Hepatocyte (in vitro differentiated cells): ENCODE data around the gene ABCC9. TPM values are rescaled to one million over a fixed set of nuclear protein-coding genes. Genes with fewer than 3 reads are reported as not detected.

Source experiments
- DNase-seq: peaks from one replicate; pipeline ENCODE4 v3.0.0-alpha.2; 2016; ENCODE audit warnings: low spot score
- H2AFZ ChIP-seq: fragments of 200-600 bp; sonication (generic); 2 replicates; pipeline ENCODE4 v1.6.0; 2016; ENCODE audit warnings: antibody characterized with exemption, mild to moderate bottlenecking
- H3K27ac ChIP-seq: fragments of 200-600 bp; sonication (generic); 2 replicates; pipeline ENCODE4 v1.5.1; 2016; ENCODE audit warnings: mild to moderate bottlenecking
- H3K27me3 ChIP-seq: fragments of 200-600 bp; sonication (generic); 2 replicates; pipeline ENCODE4 v1.6.1; 2016
- H3K36me3 ChIP-seq: fragments of 200-600 bp; sonication (generic); replicated peaks from 2 replicates; pipeline ENCODE4 v1.5.1; 2016; ENCODE audit warnings: low read depth; ENCODE audit not compliant: insufficient read depth
- H3K4me1 ChIP-seq: fragments of 200-600 bp; sonication (generic); 2 replicates; pipeline ENCODE4 v1.5.1; 2016; ENCODE audit warnings: mild to moderate bottlenecking, moderate library complexity; ENCODE audit not compliant: insufficient read depth
- H3K4me2 ChIP-seq: fragments of 200-600 bp; sonication (generic); 2 replicates; pipeline ENCODE4 v1.6.0; 2016
- H3K4me3 ChIP-seq: fragments of 200-600 bp; sonication (generic); 2 replicates; pipeline ENCODE4 v1.5.1; 2016; ENCODE audit warnings: mild to moderate bottlenecking
- H3K79me2 ChIP-seq: fragments of 200-600 bp; sonication (generic); 2 replicates; pipeline ENCODE4 v1.6.0; 2017; ENCODE audit warnings: mild to moderate bottlenecking
- H3K9me2 ChIP-seq: fragments of 200-600 bp; sonication (generic); replicated peaks from 2 replicates; pipeline ENCODE4 v1.6.0; 2017; ENCODE audit warnings: mild to moderate bottlenecking; ENCODE audit not compliant: insufficient read depth
- H3K9me3 ChIP-seq: fragments of 200-600 bp; sonication (generic); 2 replicates; pipeline ENCODE4 v1.5.1; 2016; ENCODE audit warnings: low read depth, mild to moderate bottlenecking
- H4K20me1 ChIP-seq: fragments of 200-600 bp; sonication (generic); 2 replicates; pipeline ENCODE4 v1.6.0; 2016; ENCODE audit warnings: mild to moderate bottlenecking; ENCODE audit not compliant: insufficient read depth, poor library complexity, severe bottlenecking
- EZH2 ChIP-seq: fragments of 200-600 bp; sonication (generic); IDR thresholded peaks from 2 replicates; pipeline ENCODE4 v1.6.1; 2016; ENCODE audit warnings: antibody characterized with exemption, mild to moderate bottlenecking, borderline replicate concordance
- EZH2phosphoT487 ChIP-seq: fragments of 200-600 bp; sonication (generic); IDR thresholded peaks from one replicate; pipeline ENCODE4 v1.6.1; 2018; ENCODE audit warnings: antibody characterized with exemption, mild to moderate bottlenecking, low read depth, moderate library complexity; ENCODE audit not compliant: unreplicated experiment, severe bottlenecking
- WGBS: methylation state at CpG from one replicate; pipeline ENCODE4 v1.1.6; 2016; ENCODE audit warnings: low lambda C conversion rate; ENCODE audit errors: missing lambda C conversion rate; 5-methylcytosine and 5-hydroxymethylcytosine counted together
- polyA plus RNA-seq: library from polyadenylated mRNA; unstranded; fragments of >200 nt; fragmentation: Nextera tagmentation; extraction: Ambion mirVana; gene quantifications from 2 replicates; pipeline ENCODE4 v1.2.1, GENCODE V29; 2016
- total RNA-seq: library from RNA; depleted of rRNA; stranded (reverse); fragments of >200 nt; gene quantifications from 2 replicates; pipeline ENCODE4 v1.2.3, GENCODE V29; 2014
- TF ChIP-seq, protein P1 (sequence below): fragments of 200-600 bp; sonication (generic); IDR thresholded peaks from 2 replicates; pipeline ENCODE4 v1.5.1; 2016; ENCODE audit warnings: antibody characterized with exemption, mild to moderate bottlenecking; ENCODE audit not compliant: poor library complexity

Gene ABCC9
- total and polyA plus RNA-seq, 2 experiments from 2014 or later, result 0.68 to 10.0 TPM

DNA sequence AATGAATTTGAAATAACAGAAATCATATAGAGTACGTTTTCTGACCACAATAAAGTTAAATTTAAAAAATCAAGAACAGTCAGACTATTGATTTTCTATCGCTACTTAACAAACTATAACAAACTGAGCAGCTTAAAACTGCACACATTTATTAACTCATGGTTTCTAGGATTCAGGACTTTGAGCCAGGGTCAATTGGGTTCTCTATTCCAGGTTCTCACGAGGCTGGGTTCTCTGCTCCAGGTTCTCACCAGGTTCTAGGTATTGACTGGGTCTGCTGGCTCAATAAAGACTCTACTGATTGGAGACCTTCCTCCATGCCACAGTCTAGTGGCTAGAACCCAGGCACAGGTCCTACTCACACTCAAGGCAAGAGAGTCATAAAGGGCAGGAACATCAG lies 22.8 kb downstream of the ABCC9 start:
- H3K36me3 ChIP-seq, result no peaks in the 10 kb centered on the region
- no peaks in the 10 kb centered on the region for H3K9me3 ChIP-seq
- no peak overlapping the region for H2AFZ ChIP-seq
- TF ChIP-seq, protein P1, sequence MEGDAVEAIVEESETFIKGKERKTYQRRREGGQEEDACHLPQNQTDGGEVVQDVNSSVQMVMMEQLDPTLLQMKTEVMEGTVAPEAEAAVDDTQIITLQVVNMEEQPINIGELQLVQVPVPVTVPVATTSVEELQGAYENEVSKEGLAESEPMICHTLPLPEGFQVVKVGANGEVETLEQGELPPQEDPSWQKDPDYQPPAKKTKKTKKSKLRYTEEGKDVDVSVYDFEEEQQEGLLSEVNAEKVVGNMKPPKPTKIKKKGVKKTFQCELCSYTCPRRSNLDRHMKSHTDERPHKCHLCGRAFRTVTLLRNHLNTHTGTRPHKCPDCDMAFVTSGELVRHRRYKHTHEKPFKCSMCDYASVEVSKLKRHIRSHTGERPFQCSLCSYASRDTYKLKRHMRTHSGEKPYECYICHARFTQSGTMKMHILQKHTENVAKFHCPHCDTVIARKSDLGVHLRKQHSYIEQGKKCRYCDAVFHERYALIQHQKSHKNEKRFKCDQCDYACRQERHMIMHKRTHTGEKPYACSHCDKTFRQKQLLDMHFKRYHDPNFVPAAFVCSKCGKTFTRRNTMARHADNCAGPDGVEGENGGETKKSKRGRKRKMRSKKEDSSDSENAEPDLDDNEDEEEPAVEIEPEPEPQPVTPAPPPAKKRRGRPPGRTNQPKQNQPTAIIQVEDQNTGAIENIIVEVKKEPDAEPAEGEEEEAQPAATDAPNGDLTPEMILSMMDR, result no peak
- no peak for TF ChIP-seq EZH2phosphoT487
- H3K79me2 ChIP-seq, result no peaks in the 10 kb centered on the region
- no peaks in the 10 kb centered on the region for H3K4me1 ChIP-seq
- no peak for DNase-seq
- no peak overlapping the region for H3K27ac ChIP-seq
- H3K4me2 ChIP-seq, result no peak overlapping the region
- 74% methylated on average over 3 of the region's 3 CpGs for WGBS
- no peaks in the 10 kb centered on the region for H3K9me2 ChIP-seq
- no peaks in the 10 kb centered on the region for H3K27me3 ChIP-seq
- H3K4me3 ChIP-seq, result no peak overlapping the region
- H4K20me1 ChIP-seq, result no peaks in the 10 kb centered on the region

DNA sequence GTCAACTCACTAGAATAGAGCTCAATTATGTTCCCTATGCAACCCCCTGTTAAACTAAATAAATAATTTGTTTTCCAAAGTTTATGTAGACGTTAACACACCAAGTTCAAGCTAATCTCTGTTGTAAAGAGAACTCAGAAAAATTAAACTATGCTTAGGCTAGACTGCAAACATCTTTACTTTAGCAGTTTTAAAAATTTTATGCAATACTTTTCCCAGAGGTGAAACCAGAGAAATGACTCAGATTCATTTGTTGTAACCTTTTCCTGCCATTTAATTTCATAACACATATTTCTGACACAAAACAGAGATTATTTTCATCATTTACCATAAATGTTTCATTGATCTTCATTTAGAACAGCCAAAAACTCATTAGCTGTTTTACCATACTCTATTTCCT lies 27.4 kb downstream of the ABCC9 start:
- 57% methylated on average over 1 of the region's 1 CpG for WGBS
- Histone ChIP-seq H3K9me2 (no peaks in the 10 kb centered on the region), H3K4me1 (no peaks in the 10 kb centered on the region), H4K20me1 (no peaks in the 10 kb centered on the region), H3K4me3 (no peak overlapping the region), H3K4me2 (no peak overlapping the region), H3K27ac (no peak overlapping the region), H3K79me2 (no peaks in the 10 kb centered on the region), H3K36me3 (no peaks in the 10 kb centered on the region), H3K27me3 (no peaks in the 10 kb centered on the region), H2AFZ (no peak overlapping the region), H3K9me3 (no peaks in the 10 kb centered on the region)
- no peak for DNase-seq
- no peak for TF ChIP-seq EZH2phosphoT487
- TF ChIP-seq, protein P1, result no peak
- no peak for TF ChIP-seq EZH2

DNA sequence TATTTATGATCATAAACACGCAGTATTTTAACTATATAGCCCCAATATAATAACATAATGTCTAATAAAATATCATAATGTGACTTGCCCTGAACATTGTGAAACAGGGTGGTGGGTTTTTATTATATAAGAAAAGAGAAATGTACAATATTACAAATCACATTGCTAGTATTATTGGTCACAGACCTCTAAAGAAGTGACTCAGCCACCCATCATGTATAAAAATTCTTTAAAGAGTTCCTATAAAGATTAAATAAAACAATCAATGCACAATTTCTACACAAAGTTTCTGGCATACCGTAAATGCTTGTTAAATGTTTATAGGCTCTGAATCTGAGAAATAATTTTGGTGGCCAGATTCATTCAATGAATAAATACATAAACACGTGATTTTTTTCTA lies 28.9 kb downstream of the ABCC9 start:
- no peaks in the 10 kb centered on the region for H4K20me1 ChIP-seq
- H3K27ac ChIP-seq, result no peak overlapping the region
- TF ChIP-seq, protein P1, result no peak
- no peak for TF ChIP-seq EZH2
- no peak for TF ChIP-seq EZH2phosphoT487
- no peaks in the 10 kb centered on the region for H3K79me2 ChIP-seq
- H3K4me1 ChIP-seq, result no peaks in the 10 kb centered on the region
- H2AFZ ChIP-seq, result no peak overlapping the region
- no peak for DNase-seq
- H3K9me3 ChIP-seq, result no peaks in the 10 kb centered on the region
- 78% methylated on average over 3 of the region's 3 CpGs for WGBS
- no peaks in the 10 kb centered on the region for H3K27me3 ChIP-seq
- no peak overlapping the region for H3K4me3 ChIP-seq
- no peaks in the 10 kb centered on the region for H3K36me3 ChIP-seq
- H3K9me2 ChIP-seq, result no peaks in the 10 kb centered on the region
- H3K4me2 ChIP-seq, result no peak overlapping the region

DNA sequence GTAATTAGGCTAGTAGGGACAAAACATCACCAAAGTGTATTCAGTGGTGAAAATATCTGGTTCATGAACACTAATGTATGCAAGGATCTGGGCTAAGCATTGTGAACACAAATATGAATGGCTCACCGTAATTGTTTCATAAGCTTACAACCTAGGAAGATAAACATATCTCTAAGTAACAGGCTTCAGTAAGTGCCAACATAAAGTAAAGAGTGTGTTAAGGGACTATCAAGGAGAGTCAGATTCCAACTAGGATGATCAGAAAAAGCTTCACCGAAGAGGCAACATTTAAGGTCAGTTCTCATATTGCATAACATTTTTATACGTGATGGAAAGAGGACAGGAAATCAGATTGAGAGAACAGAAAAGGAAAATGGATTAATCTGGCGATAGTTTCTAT lies 29.4 kb downstream of the ABCC9 start:
- no peaks in the 10 kb centered on the region for H3K79me2 ChIP-seq
- no peaks in the 10 kb centered on the region for H3K36me3 ChIP-seq
- no peak overlapping the region for H3K4me3 ChIP-seq
- H3K27me3 ChIP-seq, result no peaks in the 10 kb centered on the region
- no peaks in the 10 kb centered on the region for H3K9me3 ChIP-seq
- no peaks in the 10 kb centered on the region for H4K20me1 ChIP-seq
- H3K9me2 ChIP-seq, result no peaks in the 10 kb centered on the region
- H3K27ac ChIP-seq, result no peak overlapping the region
- 83% methylated on average over 4 of the region's 4 CpGs for WGBS
- H3K4me1 ChIP-seq, result no peaks in the 10 kb centered on the region
- TF ChIP-seq EZH2phosphoT487 (no peak), EZH2 (no peak)
- TF ChIP-seq, protein P1, result no peak
- H3K4me2 ChIP-seq, result no peak overlapping the region
- no peak overlapping the region for H2AFZ ChIP-seq
- DNase-seq, result no peak
